Measurements from ENCODE around the gene OTULINL. TPM values are rescaled to one million over a fixed set of nuclear protein-coding genes. Genes with fewer than 3 reads are reported as not detected.

Gene OTULINL
- total RNA-seq, 4 donors from 2014 or later, result 7.8 to 15.6 (median 11.4) TPM

- ATAC-seq (ENCODE audit: low FRiP score) (no peak), DNase-seq (ENCODE audit: low spot score) (no peak)
- no peak for TF ChIP-seq CTCF (IDR thresholded peaks at IDR 0.05)
Measured at GRCh38 chr5:14590949-14591348, 9.4 kb downstream of the OTULINL start.

DNA sequence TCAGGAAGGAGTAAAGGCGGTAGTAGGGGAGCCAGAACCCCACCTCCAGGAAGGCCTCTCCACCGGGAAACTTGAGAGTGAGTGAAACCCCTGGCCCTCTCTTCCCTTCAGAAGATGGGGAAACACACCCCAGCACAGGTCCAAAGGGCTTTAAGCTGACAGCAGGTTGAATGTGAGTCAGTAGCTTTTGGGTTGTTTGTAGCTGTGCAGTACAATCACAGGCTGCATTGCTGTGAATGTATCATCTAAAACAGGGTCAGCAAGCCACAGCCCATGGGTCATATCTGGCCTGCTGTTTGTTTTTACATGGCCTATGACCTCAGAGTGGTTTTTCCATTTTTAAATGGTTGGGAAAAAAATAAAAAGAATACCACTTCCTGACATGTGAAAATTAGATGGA, 10.0 kb downstream of the OTULINL start:
- no peak for ATAC-seq (ENCODE audit: low FRiP score)
- no peak for DNase-seq (ENCODE audit: low spot score)
- TF ChIP-seq CTCF (IDR thresholded peaks at IDR 0.05), result no peak

- ATAC-seq (ENCODE audit: low FRiP score) (no peak), DNase-seq (ENCODE audit: low spot score) (no peak)
- no peak for TF ChIP-seq CTCF (IDR thresholded peaks at IDR 0.05)
Measured at GRCh38 chr5:14593326-14594021, 11.9 kb downstream of the OTULINL start.

GRCh38 chr5:14594378-14595074, 12.9 kb downstream of the OTULINL start:
- ATAC-seq (ENCODE audit: low FRiP score) (no peak), DNase-seq (ENCODE audit: low spot score) (no peak)
- no peak for TF ChIP-seq CTCF (IDR thresholded peaks at IDR 0.05)

- ATAC-seq (ENCODE audit: low FRiP score), result no peak
- no peak for DNase-seq (ENCODE audit: low spot score)
- no peak for TF ChIP-seq CTCF (IDR thresholded peaks at IDR 0.05)
Measured at GRCh38 chr5:14595189-14595588, 13.6 kb downstream of the OTULINL start.

- no peak for TF ChIP-seq CTCF (IDR thresholded peaks at IDR 0.05)
- no peak for DNase-seq (ENCODE audit: low spot score)
- no peak for ATAC-seq (ENCODE audit: low FRiP score)
Measured at GRCh38 chr5:14595891-14596290, 14.3 kb downstream of the OTULINL start.

DNA sequence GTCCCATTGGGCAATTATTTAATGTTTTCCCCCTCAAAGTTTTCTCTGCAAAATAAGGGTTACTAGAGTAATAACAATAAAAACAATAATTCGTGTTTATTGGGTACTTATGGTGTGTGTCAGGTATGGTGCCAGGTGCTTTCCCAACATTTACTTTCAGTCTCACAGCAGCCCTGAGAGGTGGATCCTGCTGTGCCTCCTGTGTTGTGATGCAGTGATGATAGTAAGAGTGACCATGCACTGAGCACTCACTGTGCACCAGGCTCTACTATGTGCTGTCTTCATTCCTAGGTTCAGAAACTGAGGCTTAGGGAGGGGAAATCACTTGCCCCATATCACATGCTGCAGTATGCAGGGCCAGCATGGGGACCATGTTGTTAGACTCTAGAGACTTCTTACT, 15.5 kb downstream of the OTULINL start:
- DNase-seq (ENCODE audit: low spot score) (no peak), ATAC-seq (ENCODE audit: low FRiP score) (no peak)
- no peak for TF ChIP-seq CTCF (IDR thresholded peaks at IDR 0.05)
